PC-3 (cell line): ENCODE measurements around the gene CCR1. TPM values are rescaled to one million over a fixed set of nuclear protein-coding genes. Genes with fewer than 3 reads are reported as not detected.

Source experiments
- ATAC-seq: fragments of 200-7000 bp; cut with Tn5 transposase; 2 replicates; pipeline ENCODE4 v1.9.1; 2020; ENCODE audit warnings: mild to moderate bottlenecking, moderate library complexity
- BruUV-seq: library from RNA; stranded (reverse); fragments of 400-500 nt; replicated peaks from 2 replicates; lab custom pipeline; 2021; lab: Mats Ljungman, UMichigan
- CTCF ChIA-PET: fragments of 300-600 bp; sonication (Branson Sonifier 250); formaldehyde crosslinking; loops from one replicate; lab custom pipeline; 2022; ENCODE audit warnings: antibody characterized with exemption; lab: Charles Lee
- POLR2A ChIA-PET: fragments of 300-600 bp; sonication (Branson Sonifier 250); formaldehyde crosslinking; loops from one replicate; lab custom pipeline; 2022; ENCODE audit warnings: antibody characterized with exemption; ENCODE audit not compliant: unreplicated experiment; lab: Charles Lee
- DNase-seq: peaks from one replicate; pipeline ENCODE4 v3.0.0-alpha.2; 2015
- H2AFZ ChIP-seq: fragments of 300-600 bp; sonication (generic); 2 replicates; pipeline ENCODE4 v1.6.0; 2016; ENCODE audit warnings: antibody characterized with exemption, low read length
- H3F3A ChIP-seq: fragments of 300-600 bp; sonication (generic); one replicate; pipeline ENCODE4 v1.6.0; 2017; ENCODE audit warnings: antibody characterized with exemption, low read length, control low read depth, mild to moderate bottlenecking; ENCODE audit not compliant: unreplicated experiment
- H3K27ac ChIP-seq: fragments of 300-600 bp; sonication (generic); 2 replicates; pipeline ENCODE4 v1.5.1; 2016; ENCODE audit warnings: mild to moderate bottlenecking, low read length
- H3K27me3 ChIP-seq: fragments of 300-600 bp; sonication (generic); 2 replicates; pipeline ENCODE4 v1.6.1; 2016; ENCODE audit warnings: low read length, mixed read lengths
- H3K36me3 ChIP-seq: fragments of 300-600 bp; sonication (generic); 2 replicates; pipeline ENCODE4 v1.6.1; 2016; ENCODE audit warnings: low read depth, mixed run types, low read length, mixed read lengths
- H3K4me1 ChIP-seq: fragments of 300-600 bp; sonication (generic); 2 replicates; pipeline ENCODE4 v1.5.1; 2016; ENCODE audit warnings: low read length; ENCODE audit not compliant: insufficient read depth
- H3K4me2 ChIP-seq: fragments of 300-600 bp; sonication (generic); 2 replicates; pipeline ENCODE4 v1.6.0; 2016; ENCODE audit warnings: low read length
- H3K4me3 ChIP-seq: fragments of 300-600 bp; sonication (generic); 2 replicates; pipeline ENCODE4 v1.5.1; 2016; ENCODE audit warnings: mild to moderate bottlenecking, low read length, mixed read lengths
- H3K79me2 ChIP-seq: fragments of 300-600 bp; sonication (generic); 2 replicates; pipeline ENCODE4 v1.6.1; 2017; ENCODE audit warnings: low read length, mixed read lengths
- H3K9ac ChIP-seq: fragments of 300-600 bp; sonication (generic); 2 replicates; pipeline ENCODE4 v1.6.0; 2016; ENCODE audit warnings: mild to moderate bottlenecking, low read length
- H3K9me2 ChIP-seq: fragments of 300-600 bp; sonication (generic); replicated peaks from 2 replicates; pipeline ENCODE4 v1.6.1; 2016; ENCODE audit warnings: mixed run types, low read length, mixed read lengths
- H3K9me3 ChIP-seq: fragments of 300-600 bp; sonication (generic); 2 replicates; pipeline ENCODE4 v1.6.1; 2016; ENCODE audit warnings: low read length, mixed read lengths
- H4K20me1 ChIP-seq: fragments of 300-600 bp; sonication (generic); 2 replicates; pipeline ENCODE4 v1.6.1; 2016; ENCODE audit warnings: low read length, mixed read lengths
- EZH2 ChIP-seq: fragments of 300-600 bp; sonication (generic); IDR thresholded peaks from one replicate; pipeline ENCODE4 v1.6.1; 2017; ENCODE audit warnings: antibody characterized with exemption, mild to moderate bottlenecking, low read length; ENCODE audit not compliant: unreplicated experiment
- EZH2phosphoT487 ChIP-seq: fragments of 300-600 bp; sonication (generic); IDR thresholded peaks from 2 replicates; pipeline ENCODE4 v1.6.1; 2018; ENCODE audit warnings: mild to moderate bottlenecking, antibody characterized with exemption, low read length, borderline replicate concordance
- intact Hi-C: fragments of 100-400 bp; cut with micrococcal nuclease; formaldehyde crosslinking; loops from 2 replicates; pipeline ENCODE4 v1.9.0; 2023
- total RNA-seq: library from RNA; depleted of rRNA; stranded (reverse); fragments of >200 nt; gene quantifications from 2 replicates; pipeline ENCODE4 v1.2.3, GENCODE V29; 2014
- TF ChIP-seq, protein P1 (sequence below): fragments of 300-600 bp; sonication (generic); conservative IDR thresholded peaks from 2 replicates; pipeline ENCODE4 v1.5.1; 2017; ENCODE audit warnings: antibody characterized with exemption, low read depth, mild to moderate bottlenecking, low read length

CCR1 gene
- total RNA-seq, 1 experiment from 2014 or later: 0.15 TPM

DNA sequence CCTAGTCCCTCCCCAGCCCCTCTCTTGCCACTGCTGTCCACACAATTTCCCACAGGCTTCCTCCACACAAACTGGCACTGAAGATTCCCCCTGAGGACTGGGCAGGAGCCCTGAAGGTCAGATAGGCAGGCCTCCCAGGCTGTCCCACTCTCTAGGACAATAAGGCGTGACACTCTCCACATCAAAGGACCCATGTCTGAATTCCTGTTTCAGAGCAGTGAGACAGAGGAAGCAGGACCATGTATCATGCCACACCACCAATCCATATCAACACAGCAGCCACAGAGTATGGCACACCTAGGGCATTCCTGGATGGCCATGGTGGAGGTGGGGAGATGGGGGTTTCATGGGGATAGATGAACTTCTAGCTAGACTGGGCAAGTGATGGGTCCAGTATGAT is 13.8 kb upstream of the CCR1 start:
- ChIA-PET POLR2A (no interaction called here), CTCF (no interaction called here)
- no TSS peak for BruUV-seq
- DNase-seq: no peak
- Histone ChIP-seq H3K27me3 (no peaks in the 10 kb centered on the region), H3K79me2 (no peaks in the 10 kb centered on the region), H3K9me2 (no peaks in the 10 kb centered on the region), H3K9me3 (peaks cover 8% of the 10 kb centered on the region; the same call in 1 of the 2 replicates), H3K27ac (no peak overlapping the region), H4K20me1 (no peaks in the 10 kb centered on the region), H3K4me2 (no peak overlapping the region), H3K4me3 (no peak overlapping the region), H3K36me3 (no peaks in the 10 kb centered on the region; the same call in 1 of the 2 replicates), H3F3A (no peaks in the 10 kb centered on the region), H3K9ac (no peak overlapping the region), H3K4me1 (no peaks in the 10 kb centered on the region; the same call in 1 of the 2 replicates), H2AFZ (no peak overlapping the region)
- intact Hi-C loops: no loop called here
- ATAC-seq: no peak
- TF ChIP-seq EZH2 (no peak), EZH2phosphoT487 (no peak)
- TF ChIP-seq, protein P1, sequence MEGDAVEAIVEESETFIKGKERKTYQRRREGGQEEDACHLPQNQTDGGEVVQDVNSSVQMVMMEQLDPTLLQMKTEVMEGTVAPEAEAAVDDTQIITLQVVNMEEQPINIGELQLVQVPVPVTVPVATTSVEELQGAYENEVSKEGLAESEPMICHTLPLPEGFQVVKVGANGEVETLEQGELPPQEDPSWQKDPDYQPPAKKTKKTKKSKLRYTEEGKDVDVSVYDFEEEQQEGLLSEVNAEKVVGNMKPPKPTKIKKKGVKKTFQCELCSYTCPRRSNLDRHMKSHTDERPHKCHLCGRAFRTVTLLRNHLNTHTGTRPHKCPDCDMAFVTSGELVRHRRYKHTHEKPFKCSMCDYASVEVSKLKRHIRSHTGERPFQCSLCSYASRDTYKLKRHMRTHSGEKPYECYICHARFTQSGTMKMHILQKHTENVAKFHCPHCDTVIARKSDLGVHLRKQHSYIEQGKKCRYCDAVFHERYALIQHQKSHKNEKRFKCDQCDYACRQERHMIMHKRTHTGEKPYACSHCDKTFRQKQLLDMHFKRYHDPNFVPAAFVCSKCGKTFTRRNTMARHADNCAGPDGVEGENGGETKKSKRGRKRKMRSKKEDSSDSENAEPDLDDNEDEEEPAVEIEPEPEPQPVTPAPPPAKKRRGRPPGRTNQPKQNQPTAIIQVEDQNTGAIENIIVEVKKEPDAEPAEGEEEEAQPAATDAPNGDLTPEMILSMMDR: no peak

DNA sequence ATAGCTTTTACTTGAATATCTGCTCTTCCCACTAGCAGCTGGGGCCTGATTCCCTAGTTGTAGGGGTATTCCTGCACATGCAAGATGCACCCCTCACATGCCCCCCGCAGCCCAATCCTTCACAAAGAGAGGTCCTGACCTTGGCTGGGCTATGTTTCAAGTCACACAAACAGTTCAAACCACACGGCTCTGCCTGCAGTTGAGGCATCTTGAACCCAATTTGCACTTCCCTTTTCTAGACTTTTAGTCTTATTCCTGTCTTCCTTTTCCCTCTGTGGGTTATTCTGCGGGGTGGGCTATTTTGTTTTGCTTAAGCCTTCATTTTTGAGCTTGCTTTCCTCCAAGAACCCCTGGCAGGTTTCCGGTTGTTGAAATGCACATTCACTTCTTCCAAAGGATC is 13.3 kb upstream of the CCR1 start:
- Histone ChIP-seq H3K79me2 (no peaks in the 10 kb centered on the region), H3K9ac (no peak overlapping the region), H2AFZ (no peak overlapping the region), H3K9me3 (peaks cover 7% of the 10 kb centered on the region; the same call in 1 of the 2 replicates), H3K36me3 (no peaks in the 10 kb centered on the region; the same call in 1 of the 2 replicates), H3K4me1 (peaks cover 5% of the 10 kb centered on the region), H3K27me3 (no peaks in the 10 kb centered on the region), H3F3A (no peaks in the 10 kb centered on the region), H4K20me1 (no peaks in the 10 kb centered on the region), H3K4me2 (no peak overlapping the region), H3K27ac (no peak overlapping the region), H3K4me3 (no peak overlapping the region), H3K9me2 (no peaks in the 10 kb centered on the region)
- TF ChIP-seq EZH2 (no peak), EZH2phosphoT487 (no peak)
- TF ChIP-seq, protein P1: no peak
- ChIA-PET POLR2A (no interaction called here), CTCF (interaction anchor here (0.6 kb wide), 1 partner anchor 118 kb away, joined by 5 read pairs; no protein-coding TSS in a partner anchor)
- BruUV-seq: no TSS peak
- ATAC-seq (no peak), DNase-seq (no peak)
- intact Hi-C loops: no loop called here

DNA sequence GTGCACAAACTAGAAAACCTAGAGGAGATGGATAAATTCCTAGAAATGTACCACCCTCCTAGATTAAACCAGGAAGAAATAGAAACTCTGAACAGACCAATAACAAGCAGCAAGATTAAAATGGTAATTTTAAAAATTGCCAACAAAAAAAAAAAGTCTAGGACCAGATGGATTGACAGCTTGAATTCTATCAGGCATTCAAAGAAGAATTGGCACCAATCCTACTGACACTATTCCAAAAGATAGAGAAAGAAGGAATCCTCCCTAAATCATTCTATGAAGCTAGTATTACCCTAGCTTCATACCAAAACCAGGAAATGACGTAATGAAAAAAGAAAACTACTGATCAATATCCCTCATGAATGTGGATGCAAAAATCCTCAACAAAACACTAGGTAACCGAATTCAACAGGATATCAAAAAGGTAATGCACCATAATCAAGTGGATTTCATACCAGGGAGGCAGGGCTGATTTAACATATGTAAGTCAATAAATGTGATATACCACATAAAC is 10.1 kb upstream of the CCR1 start:
- Histone ChIP-seq H3K4me3 (no peak overlapping the region), H3F3A (no peaks in the 10 kb centered on the region), H4K20me1 (no peaks in the 10 kb centered on the region), H3K27ac (no peak overlapping the region), H3K9me2 (no peaks in the 10 kb centered on the region), H3K36me3 (no peaks in the 10 kb centered on the region), H2AFZ (no peak overlapping the region), H3K9me3 (no peaks in the 10 kb centered on the region), H3K27me3 (no peaks in the 10 kb centered on the region), H3K4me1 (peaks cover 26% of the 10 kb centered on the region), H3K4me2 (no peak overlapping the region), H3K79me2 (no peaks in the 10 kb centered on the region), H3K9ac (no peak overlapping the region)
- intact Hi-C loops: loop anchor here (5.0 kb wide), 2 partner anchors 106 to 209 kb away; no protein-coding TSS in a partner anchor
- BruUV-seq: no TSS peak
- ChIA-PET POLR2A (no interaction called here), CTCF (no interaction called here)
- no peak for DNase-seq
- TF ChIP-seq EZH2: no peak
- TF ChIP-seq, protein P1: no peak
- no peak for TF ChIP-seq EZH2phosphoT487
- no peak for ATAC-seq
